B cell (primary cell): Measurements from ENCODE around the gene NACC1. TPM values are rescaled to one million over a fixed set of nuclear protein-coding genes. Genes with fewer than 3 reads are reported as not detected.

Experiments
- ATAC-seq: fragments of 200-7000 bp; cut with Tn5 transposase; one replicate; pipeline ENCODE4 v1.10.0; 2021; ENCODE audit warnings: low read depth, mild to moderate bottlenecking, moderate number of reproducible peaks, moderate library complexity
- CTCF ChIA-PET: fragments of 350-600 bp; sonication (Branson Sonifier 250); formaldehyde crosslinking; loops from one replicate; lab custom pipeline; 2021; ENCODE audit warnings: antibody characterized with exemption, inconsistent platforms; lab: Charles Lee
- POLR2A ChIA-PET: fragments of 350-600 bp; sonication (Branson Sonifier 250); formaldehyde crosslinking; loops from one replicate; lab custom pipeline; 2021; ENCODE audit warnings: antibody characterized with exemption; lab: Charles Lee
- DNase-seq: peaks from one replicate; pipeline ENCODE4 v3.0.0; 2013
- H2AFZ ChIP-seq: 2 replicates; pipeline ENCODE4 v1.6.1; 2012; ENCODE audit warnings: mild to moderate bottlenecking, low read depth, low read length; ENCODE audit not compliant: insufficient read depth, poor library complexity, severe bottlenecking
- H3K27ac ChIP-seq, 2 donors: 1 replicate in 1 of 2; 2 replicates in 1 of 2; pipeline ENCODE4 v1.5.1; 2012 to 2013; ENCODE audit warnings: low read length in 2 of 2, mild to moderate bottlenecking in 2 of 2, moderate library complexity in 1 of 2
- H3K27me3 ChIP-seq, 4 experiments: fragments of 200-600 bp in 1 of 4; sonication (generic) in 1 of 4; replicated peaks in 1 of 4; 1 replicate in 2 of 4; 2 replicates in 2 of 4; pipeline versions ENCODE4 v1.6.1 to v1.7.0; 2013 to 2016; ENCODE audit warnings: low read length in 3 of 4, mild to moderate bottlenecking in 2 of 4, mixed read lengths in 1 of 4, moderate library complexity in 1 of 4; ENCODE audit not compliant: insufficient read depth in 4 of 4, control insufficient read depth in 3 of 4; ENCODE audit errors: control extremely low read depth in 1 of 4
- H3K36me3 ChIP-seq, 2 experiments: replicated peaks in 1 of 2; 1 replicate in 1 of 2; 2 replicates in 1 of 2; pipeline versions ENCODE4 v1.6.1 to v1.7.1; 2013; ENCODE audit warnings: low read length in 1 of 2; ENCODE audit not compliant: insufficient read depth in 2 of 2, control insufficient read depth in 1 of 2; ENCODE audit errors: control extremely low read depth in 1 of 2, extremely low read depth in 1 of 2
- H3K4me1 ChIP-seq, 2 donors: fragments of 200-600 bp in 1 of 2; sonication (generic) in 1 of 2; 1 replicate in 1 of 2; 2 replicates in 1 of 2; pipeline versions ENCODE4 v1.5.1 to v1.6.1; 2013 to 2017; ENCODE audit warnings: low read length in 2 of 2; ENCODE audit not compliant: control insufficient read depth in 2 of 2, insufficient read depth in 2 of 2
- H3K4me2 ChIP-seq: replicated peaks from 2 replicates; pipeline ENCODE3; 2012; ENCODE audit warnings: mild to moderate bottlenecking, low read depth, low read length; ENCODE audit not compliant: poor library complexity, severe bottlenecking
- H3K4me3 ChIP-seq, 5 experiments: fragments of 200-600 bp in 1 of 5; sonication (generic) in 1 of 5; 1 replicate in 3 of 5; 2 replicates in 2 of 5; pipeline versions ENCODE4 v1.5.1 to v1.7.0; 2011 to 2016; ENCODE audit warnings: low read length in 4 of 5, mild to moderate bottlenecking in 4 of 5, low read depth in 2 of 5, control low read depth in 1 of 5, moderate library complexity in 1 of 5; ENCODE audit not compliant: insufficient read depth in 1 of 5; ENCODE audit errors: control extremely low read depth in 1 of 5, extremely low read depth in 1 of 5
- H3K79me2 ChIP-seq: fragments of 200-600 bp; sonication (generic); one replicate; pipeline ENCODE4 v1.6.0; 2016; ENCODE audit warnings: low read length; ENCODE audit not compliant: control insufficient read depth, insufficient read depth
- H3K9ac ChIP-seq: fragments of 200-600 bp; sonication (generic); 2 replicates; pipeline ENCODE4 v1.6.1; 2017; ENCODE audit warnings: mild to moderate bottlenecking, low read length, moderate library complexity
- H3K9me3 ChIP-seq, 3 donors: one replicate each; pipeline versions ENCODE4 v1.6.1 to v1.7.1; 2013; ENCODE audit warnings: low read length in 2 of 3; ENCODE audit not compliant: control insufficient read depth in 2 of 3, insufficient read depth in 1 of 3; ENCODE audit errors: control extremely low read depth in 1 of 3
- H4K20me1 ChIP-seq: 2 replicates; pipeline ENCODE4 v1.6.0; 2012; ENCODE audit warnings: mild to moderate bottlenecking, low read length; ENCODE audit not compliant: insufficient read depth, control insufficient read depth, poor library complexity, severe bottlenecking
- H3K27ac Mint-ChIP-seq: one replicate; pipeline ENCODE4 v1.8.0; 2021; ENCODE audit warnings: mixed read lengths
- H3K27me3 Mint-ChIP-seq: one replicate; pipeline ENCODE4 v1.8.0; 2021; ENCODE audit warnings: mixed read lengths
- H3K4me1 Mint-ChIP-seq: one replicate; pipeline ENCODE4 v1.8.0; 2021; ENCODE audit warnings: mixed read lengths
- H3K4me3 Mint-ChIP-seq: one replicate; pipeline ENCODE4 v1.8.0; 2021; ENCODE audit warnings: mixed read lengths
- H3K9me3 Mint-ChIP-seq: one replicate; pipeline ENCODE4 v1.8.0; 2022; ENCODE audit warnings: mixed read lengths; ENCODE audit not compliant: insufficient read depth
- CTCF ChIP-seq: fragments of 200-600 bp; IDR thresholded peaks from one replicate; pipeline ENCODE4 v1.8.0; 2022; ENCODE audit warnings: antibody characterized with exemption, mild to moderate bottlenecking
- EZH2 ChIP-seq: IDR thresholded peaks from 2 replicates; pipeline ENCODE4 v1.6.1; 2012; ENCODE audit warnings: borderline replicate concordance, low read depth, mild to moderate bottlenecking, moderate library complexity, low read length; ENCODE audit not compliant: insufficient read depth, poor library complexity, severe bottlenecking
- WGBS: methylation state at CpG from one replicate; pipeline ENCODE4 v1.1.5; 2013; ENCODE audit warnings: missing lambda C conversion rate; ENCODE audit not compliant: insufficient coverage; 5-methylcytosine and 5-hydroxymethylcytosine counted together
- intact Hi-C: fragments of 100-400 bp; cut with micrococcal nuclease; formaldehyde crosslinking; loops from one replicate; pipeline ENCODE4 v1.10.0; 2022
- polyA plus RNA-seq: library from polyadenylated mRNA; depleted of rRNA; stranded (reverse); fragments of >200 nt; gene quantifications from 2 replicates; pipeline ENCODE4 v1.2.3, GENCODE V29; 2012
- total RNA-seq, 2 donors: library from RNA; stranded (reverse); fragments of 120-200 nt in 1 of 2; gene quantifications; 1 replicate in 1 of 2; 2 replicates in 1 of 2; pipeline versions ENCODE4 v1.2.3 to v1.2.4, GENCODE V29; 2013 to 2022

Gene NACC1
- total and polyA plus RNA-seq, 2 donors (not counting 1 experiment from before 2014, with no cell fraction given), result 25.9 to 27.5 TPM

GRCh38 chr19:13173139-13173737, 55.2 kb downstream of the NACC1 start:
- peak overlapping the region; percentile 56 for H3K4me2 ChIP-seq

More at GRCh38 chr19:13173139-13173737, 55.2 kb downstream of the NACC1 start:
- H3K27ac ChIP-seq, result peak overlapping the region; percentile 59 to 72
- intact Hi-C loops, result no loop called here
- ChIA-PET CTCF (interaction anchor here (0.8 to 1.5 kb wide), 3 partner anchors 18 to 208 kb away, joined by 3 to 4 read pairs (median 3); no protein-coding TSS in a partner anchor), POLR2A (interaction anchor here (0.6 to 1.6 kb wide), 5 partner anchors 17 to 575 kb away, joined by 3 to 8 read pairs (median 4); a partner anchor contains a TSS)
- Mint-ChIP-seq H3K9me3 (no peaks in the 10 kb centered on the region), H3K27me3 (no peaks in the 10 kb centered on the region), H3K4me1 (peaks cover 55% of the 10 kb centered on the region), H3K27ac (peak overlapping the region; percentile 93), H3K4me3 (peak overlapping the region; percentile 75)
- peak overlapping the region; percentile 15 for H2AFZ ChIP-seq
- H3K9me3 ChIP-seq, result no peaks in the 10 kb centered on the region
- no peaks in the 10 kb centered on the region for H3K36me3 ChIP-seq
- H3K9ac ChIP-seq, result peak overlapping the region; percentile 23
- H3K79me2 ChIP-seq, result peaks cover 49% of the 10 kb centered on the region
- no peak overlapping the region for H3K4me3 ChIP-seq
- TF ChIP-seq EZH2, result no peak
- no peak for TF ChIP-seq CTCF
- no peaks in the 10 kb centered on the region for H4K20me1 ChIP-seq
- no peak for ATAC-seq
- 56% methylated on average over 6 of the region's 12 CpGs for WGBS
- peaks cover 52 to 68% of the 10 kb centered on the region in 2 donors for H3K4me1 ChIP-seq
- H3K27me3 ChIP-seq, result no peaks in the 10 kb centered on the region
- no peak for DNase-seq
